Fibroblast of the conjunctiva (primary cell): ENCODE results near the gene TDRD7.

Experiments
- DNase-seq: peaks from one replicate; pipeline ENCODE4 v3.0.0-alpha.2; 2010; ENCODE audit warnings: low read depth

Gene TDRD7

GRCh38 chr9:97505845-97506244 is 93.9 kb downstream of the TDRD7 start:
- no peak for DNase-seq

DNA sequence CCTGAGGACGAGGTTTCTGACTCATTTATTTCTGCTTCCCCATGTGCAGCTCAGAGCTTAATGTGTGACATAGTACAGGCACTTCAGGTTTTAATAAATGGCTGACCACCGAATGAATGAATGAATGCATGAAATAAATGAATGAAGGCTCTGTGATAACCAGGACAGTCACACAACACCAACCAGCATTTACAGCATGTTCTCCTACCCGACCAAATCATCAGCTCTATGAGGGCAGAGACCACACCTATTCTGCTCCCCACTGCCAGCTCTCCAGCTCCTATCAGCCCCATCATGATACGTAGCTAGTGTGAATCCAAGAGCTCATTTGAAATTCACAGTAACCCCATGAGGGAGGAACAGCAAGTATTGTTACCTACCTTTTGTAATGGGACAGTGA is 94.4 kb downstream of the TDRD7 start:
- no peak for DNase-seq

DNA sequence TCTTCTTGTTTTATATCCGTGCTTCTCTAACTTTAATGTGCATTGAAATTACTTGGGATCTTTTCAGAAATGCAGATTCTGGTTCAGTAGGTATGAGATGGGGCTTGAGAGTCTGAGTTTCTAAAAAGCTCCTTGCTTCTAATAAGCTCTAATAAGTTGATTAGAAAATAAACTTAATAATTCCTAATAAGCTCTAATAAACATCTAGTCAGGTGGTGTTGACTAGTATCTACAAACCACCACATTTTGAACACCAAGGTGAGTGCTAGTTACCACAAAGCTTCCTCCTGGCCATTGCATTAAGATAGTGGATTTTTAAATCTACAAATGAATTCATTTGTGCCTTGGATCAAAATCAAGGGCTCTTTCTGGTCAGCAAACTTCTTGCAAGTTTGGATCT is 94.9 kb downstream of the TDRD7 start:
- no peak for DNase-seq

- DNase-seq, result no peak
Observed at GRCh38 chr9:97507428-97507984, 95.6 kb downstream of the TDRD7 start.

DNA sequence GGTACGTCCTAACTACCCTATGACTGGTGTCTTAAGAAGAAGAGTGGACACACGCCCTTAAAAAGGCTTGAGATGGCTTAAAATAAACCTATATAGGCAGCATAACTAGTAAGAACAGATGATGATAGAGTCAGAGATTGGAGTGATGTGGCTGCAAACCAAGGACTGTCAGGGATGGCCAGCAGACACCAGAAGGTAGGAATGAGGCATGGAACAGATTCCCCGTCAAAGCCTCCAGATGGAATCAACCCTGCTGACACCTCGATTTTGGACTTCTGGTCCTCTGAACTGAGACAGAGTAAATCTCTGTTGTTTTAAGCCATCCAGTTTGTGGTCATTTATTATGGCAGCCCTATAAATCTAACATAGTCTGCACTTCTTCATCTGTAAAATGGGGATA is 97.0 kb downstream of the TDRD7 start:
- DNase-seq, result no peak

DNA sequence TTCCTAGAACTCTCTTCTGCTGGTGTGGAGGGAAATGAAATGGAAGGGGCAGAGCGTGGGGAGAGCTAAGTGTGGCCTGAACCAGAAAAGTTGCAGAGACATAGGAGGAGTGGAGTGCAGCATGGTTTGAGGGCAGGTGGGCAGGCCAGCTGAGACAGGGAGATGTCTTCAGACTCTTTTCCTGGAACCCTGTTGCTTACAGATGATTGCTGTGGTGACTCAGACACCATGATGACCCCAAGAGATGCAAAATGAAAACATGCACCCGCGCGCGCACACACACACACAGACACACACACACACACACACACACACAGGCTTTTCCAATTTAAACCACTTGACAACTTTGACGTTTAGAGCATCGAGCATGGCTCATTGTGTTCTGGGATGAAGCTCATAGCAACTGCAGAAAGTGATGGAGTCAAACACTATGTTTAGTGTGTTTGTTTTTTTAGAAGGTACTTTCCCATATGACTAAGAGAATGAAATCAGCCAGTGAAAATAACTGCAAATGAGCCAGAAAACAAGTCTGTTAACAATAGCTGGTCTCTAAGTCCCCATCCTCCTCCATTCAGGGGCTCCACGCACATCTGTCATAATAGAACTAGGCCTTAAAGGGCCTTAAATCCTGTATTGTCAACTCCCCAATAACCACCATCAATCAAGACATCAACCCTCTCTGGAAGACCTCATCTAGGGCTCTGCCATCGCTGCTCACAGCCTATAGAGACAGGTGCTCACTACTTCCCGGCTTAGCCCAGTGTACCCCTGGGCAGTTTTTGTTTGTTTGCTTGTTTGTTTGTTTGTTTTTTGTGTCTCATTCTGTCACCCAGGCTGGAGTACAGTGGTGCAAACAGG is 99.1 kb downstream of the TDRD7 start:
- peak; percentile 45 for DNase-seq

DNA sequence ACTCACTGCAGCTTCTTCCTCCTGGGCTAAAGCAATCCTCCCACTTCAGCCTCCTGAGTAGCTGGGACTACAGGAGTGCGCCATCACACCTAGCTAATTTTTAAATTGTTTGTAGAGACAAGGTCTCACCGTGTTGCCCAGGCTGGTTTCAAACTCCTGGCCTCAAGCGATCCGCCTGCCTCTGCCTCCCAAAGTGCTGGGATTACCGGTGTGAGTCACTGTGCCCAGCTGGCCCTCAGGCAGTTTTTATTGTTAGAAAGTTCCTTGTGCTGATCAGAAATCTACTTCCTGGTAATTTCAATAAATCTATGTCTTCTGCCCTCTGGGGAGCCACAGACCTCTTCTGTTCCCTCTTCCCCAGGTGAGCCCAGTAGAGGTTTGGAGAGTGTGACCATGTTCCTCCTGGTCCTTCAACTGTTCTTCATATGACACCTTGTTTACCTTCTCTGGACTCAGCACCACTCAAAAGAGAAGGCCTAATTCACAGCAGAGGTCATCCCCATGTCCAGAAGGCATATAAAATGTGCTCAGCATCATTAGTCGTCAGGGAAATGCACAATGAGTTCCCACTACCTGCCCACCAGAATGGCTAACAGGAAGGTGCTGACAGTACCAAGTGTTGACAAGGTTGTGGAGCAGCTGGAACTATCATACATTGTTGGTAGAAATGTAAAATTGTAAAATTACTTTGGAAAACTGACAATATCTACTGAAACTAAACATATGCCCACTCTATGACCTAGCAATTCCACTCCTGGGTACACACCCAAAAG is 99.9 kb downstream of the TDRD7 start:
- DNase-seq, result no peak

DNA sequence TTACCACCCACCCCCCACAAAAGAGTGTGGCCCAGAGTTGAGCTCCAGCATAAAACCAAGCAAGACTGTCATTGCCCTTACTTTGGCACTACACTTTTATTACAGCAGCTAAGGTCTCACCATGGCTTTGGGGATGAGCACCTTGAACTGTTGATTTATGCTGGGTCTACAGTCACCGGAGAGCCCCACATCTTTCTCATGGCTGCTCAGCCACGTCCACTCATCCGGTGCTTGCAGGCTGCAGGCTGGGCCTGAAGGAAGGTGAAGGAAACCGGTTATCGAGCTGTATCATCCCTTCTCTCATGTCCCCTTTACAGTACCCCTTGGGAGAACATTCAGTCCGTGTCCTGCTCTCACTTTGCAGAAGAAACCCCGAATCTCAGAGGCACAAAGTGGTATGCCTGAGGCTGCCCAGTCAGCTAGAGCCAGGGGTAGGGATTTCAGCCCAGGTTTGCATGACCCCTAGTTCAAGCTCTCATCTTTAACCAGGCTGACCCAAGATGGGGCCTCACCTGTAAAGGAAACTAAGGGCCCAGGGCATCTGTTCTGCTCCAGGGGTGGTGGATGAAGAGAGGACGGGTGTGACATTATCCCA is 101.2 kb downstream of the TDRD7 start:
- DNase-seq, result no peak

GRCh38 chr9:97514531-97514930 is 102.6 kb downstream of the TDRD7 start:
- DNase-seq, result no peak

GRCh38 chr9:97515662-97516061 is 103.8 kb downstream of the TDRD7 start:
- DNase-seq, result no peak

DNA sequence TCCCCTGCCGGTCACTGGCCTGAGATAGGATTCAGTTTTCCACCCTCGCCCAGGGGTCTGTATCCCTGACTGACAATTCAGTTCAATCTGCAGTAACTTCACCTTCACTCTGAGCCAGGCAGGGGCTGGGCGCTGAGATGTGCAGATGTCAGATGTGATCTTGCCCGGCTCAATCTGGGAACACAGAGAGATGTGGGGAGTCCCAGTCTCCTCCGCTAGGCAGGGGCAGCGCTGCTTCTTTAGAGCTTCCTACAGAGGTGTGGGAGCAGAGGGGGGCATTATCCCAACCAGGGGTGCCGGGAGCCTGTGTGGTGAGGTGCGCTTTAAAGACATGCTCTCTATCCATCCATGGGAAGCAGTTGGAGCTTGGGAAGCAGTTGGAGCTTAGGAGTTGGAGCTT is 104.2 kb downstream of the TDRD7 start:
- no peak for DNase-seq

DNA sequence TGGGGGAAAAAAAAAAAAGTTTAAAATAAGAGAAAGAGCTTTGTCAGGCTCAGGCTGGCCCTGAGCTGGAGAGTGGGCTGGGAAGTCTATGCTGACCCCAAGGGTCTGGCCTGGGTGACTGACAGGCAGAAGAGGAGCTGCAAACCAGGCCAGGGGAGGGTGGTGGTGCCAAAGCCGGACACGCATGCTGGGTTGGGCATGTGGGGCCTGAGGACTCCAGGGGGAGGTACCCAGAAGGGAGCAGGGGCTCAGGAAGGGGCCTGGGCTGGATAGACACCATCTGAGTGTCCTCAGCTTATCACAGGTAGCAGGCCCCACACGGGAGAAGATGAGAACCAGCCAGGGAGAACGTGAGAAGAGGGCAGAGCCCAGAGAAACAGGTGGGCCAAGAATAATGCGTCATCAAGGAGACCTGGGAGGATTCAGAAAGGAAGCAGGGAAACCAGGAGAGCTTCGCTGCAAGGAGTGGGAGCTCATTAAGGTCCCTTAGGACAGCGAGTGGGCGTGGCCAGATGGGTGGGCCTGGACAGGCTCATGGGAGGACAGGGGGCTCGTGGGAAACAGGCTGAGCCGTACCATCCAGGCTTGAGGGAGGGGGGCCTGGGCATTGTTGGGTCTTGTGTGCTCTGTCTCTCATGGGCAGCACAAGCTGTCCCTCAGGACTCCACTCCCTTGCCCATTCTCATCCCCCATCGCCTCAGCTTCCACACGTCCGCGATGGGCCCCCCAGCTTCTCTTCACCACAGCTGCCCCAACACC is 105.6 kb downstream of the TDRD7 start:
- DNase-seq, result no peak

GRCh38 chr9:97518166-97518908 is 106.4 kb downstream of the TDRD7 start:
- DNase-seq, result no peak

DNA sequence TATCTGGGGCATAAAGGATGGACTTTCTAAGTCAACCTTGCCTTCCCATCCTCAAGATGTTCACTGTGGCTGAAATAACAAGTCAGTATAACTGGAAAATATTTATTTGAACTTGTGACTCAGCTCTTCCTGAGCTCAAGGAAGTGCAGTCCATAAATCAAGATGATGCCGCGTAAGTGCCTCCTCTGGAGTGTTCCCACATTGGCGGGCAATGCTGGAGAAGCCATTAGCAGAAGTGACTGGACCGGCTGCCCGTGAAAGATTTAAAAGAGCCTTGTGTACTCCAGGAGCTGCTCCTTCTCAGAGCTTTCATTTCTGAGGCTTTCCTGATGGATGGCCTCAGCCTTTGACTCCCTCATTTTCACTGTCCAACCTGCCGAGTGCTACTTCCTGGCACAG is 107.0 kb downstream of the TDRD7 start:
- no peak for DNase-seq

- DNase-seq, result no peak
Observed at GRCh38 chr9:97519441-97519970, 107.6 kb downstream of the TDRD7 start.

- DNase-seq, result no peak
Observed at GRCh38 chr9:97521576-97522333, 109.9 kb downstream of the TDRD7 start.

DNA sequence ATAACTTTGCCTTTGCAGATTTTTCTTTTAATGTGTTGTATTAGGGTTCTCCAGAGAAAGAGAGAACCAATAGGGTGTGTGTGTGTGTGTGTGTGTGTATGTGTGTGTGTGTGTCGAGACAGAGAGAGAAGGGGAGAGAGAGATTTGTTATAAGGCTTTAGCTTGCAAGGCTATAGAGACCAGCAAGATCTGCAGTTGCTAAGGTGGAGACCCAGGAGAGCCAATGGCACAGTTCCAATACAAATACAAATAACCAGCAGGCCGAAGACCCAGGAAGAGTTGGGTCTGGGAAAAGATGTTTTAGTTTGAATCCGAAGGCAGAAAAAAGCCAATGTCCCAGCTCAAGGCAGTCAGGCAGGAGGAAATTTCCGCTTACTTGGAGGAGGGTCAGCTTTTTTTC is 112.5 kb downstream of the TDRD7 start:
- no peak for DNase-seq

DNA sequence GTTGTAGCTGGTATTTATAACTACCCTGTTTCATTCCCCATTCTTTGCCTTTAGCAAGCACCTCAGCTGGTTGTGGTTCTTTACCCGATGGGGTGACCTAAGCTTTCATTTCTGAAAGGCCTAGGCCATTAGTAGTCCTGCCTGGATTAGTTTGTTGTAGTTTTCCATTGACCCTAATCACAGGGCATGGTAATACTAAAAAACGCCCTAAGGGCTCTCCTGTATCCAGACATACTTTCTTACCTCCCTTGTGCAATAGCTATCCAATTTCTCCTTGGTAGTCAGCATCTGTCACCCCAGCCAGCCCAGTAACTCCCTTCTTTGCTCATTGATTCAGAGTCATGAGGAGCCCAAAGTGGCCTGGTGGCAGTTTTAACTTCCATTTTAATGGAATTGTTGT is 113.6 kb downstream of the TDRD7 start:
- peak; percentile 9 for DNase-seq

- no peak for DNase-seq
Observed at GRCh38 chr9:97526895-97527575, 115.1 kb downstream of the TDRD7 start.
